ENCODE measurements around the gene SQOR. TPM values are rescaled to one million over a fixed set of nuclear protein-coding genes. Genes with fewer than 3 reads are reported as not detected.

SQOR gene
- total and polyA plus RNA-seq, 2 of the 4 experiments (the other 2 are of a cell fraction): 22.1 to 40.3 TPM

- dilution Hi-C loops (cut with HindIII; ENCODE audit: low sequenced_read_pairs, unreplicated experiment): no loop called here
- peak overlapping the region; percentile 97; the same call in 1 of the 2 replicates for H3K23ac ChIP-seq (ENCODE audit: low read depth, low read length)
- in situ Hi-C loops (cut with MboI; ENCODE audit: low sequenced_read_pairs): no loop called here
Observed at GRCh38 chr15:45586125-45586524, 48.7 kb upstream of the SQOR start.

More at GRCh38 chr15:45586125-45586524, 48.7 kb upstream of the SQOR start:
- Histone ChIP-seq H3K79me1 (ENCODE audit: low read depth in 1 of 2, low read length in 2 of 2) (peaks cover 14 to 27% of the 10 kb centered on the region in 2 experiments), H2AK5ac (ENCODE audit: low read depth, low read length) (no peak overlapping the region), H3K14ac (replicated peaks; ENCODE audit: low read depth, low read length) (peak overlapping the region; percentile 99), H2AFZ (replicated peaks; ENCODE audit: low read length, poor library complexity) (no peak overlapping the region), H2BK15ac (ENCODE audit: low read depth, low read length) (no peak overlapping the region), H3K9me1 (ENCODE audit: insufficient read depth, low read length) (no peaks in the 10 kb centered on the region), H3K27me3 (ENCODE audit: control insufficient read depth, insufficient read depth, low read length) (no peaks in the 10 kb centered on the region), H2AK9ac (replicated peaks; ENCODE audit: low read depth, low read length, poor library complexity) (no peak overlapping the region), H3K56ac (ENCODE audit: extremely low read depth, insufficient read depth, low read length) (peak overlapping the region; percentile 92; the same call in 1 of the 2 replicates), H3K9ac (ENCODE audit: low read depth, low read length) (no peak overlapping the region), H3K4ac (ENCODE audit: low read depth, low read length) (peak overlapping the region; percentile 99; the same call in 1 of the 2 replicates), H2BK20ac (ENCODE audit: low read depth, low read length) (no peak overlapping the region), H4K5ac (ENCODE audit: low read depth, low read length) (peak overlapping the region; percentile 94), H4K91ac (ENCODE audit: insufficient read depth, low read depth, low read length) (no peak overlapping the region; the same call in 1 of the 2 replicates), H3K9me3 (ENCODE audit: control insufficient read depth, insufficient read depth, low read length) (no peaks in the 10 kb centered on the region), H4K20me1 (ENCODE audit: insufficient read depth, low read length) (no peaks in the 10 kb centered on the region), H4K8ac (ENCODE audit: low read depth in 2 of 2, low read length in 2 of 2) (peak overlapping the region; percentile 89 to 98), H3K18ac (ENCODE audit: low read depth, low read length) (no peak overlapping the region), H3K4me1 (ENCODE audit: control insufficient read depth, insufficient read depth, low read length) (peaks cover 3% of the 10 kb centered on the region; the same call in 1 of the 2 replicates), H3K36me3 (ENCODE audit: control insufficient read depth, insufficient read depth, low read length) (no peaks in the 10 kb centered on the region), H2BK120ac (ENCODE audit: low read depth, low read length) (no peak overlapping the region), H3K4me2 (ENCODE audit: low read depth, low read length) (peak overlapping the region; percentile 76), H3K4me3 (ENCODE audit: insufficient read depth, low read depth, low read length) (no peak overlapping the region), H3K27ac (ENCODE audit: insufficient read depth, low read length) (no peak overlapping the region), H2BK5ac (ENCODE audit: low read depth, low read length, poor library complexity, severe bottlenecking) (no peak overlapping the region)
- CTCF ChIA-PET: interaction anchor here (0.6 to 1.3 kb wide), 4 partner anchors 14 to 129 kb away, joined by 3 to 4 read pairs (median 3); no protein-coding TSS in a partner anchor
- POLR2A ChIA-PET (ENCODE audit: unreplicated experiment): interaction anchor here (1.3 kb wide), 1 partner anchor 184 kb away, joined by 4 read pairs; a partner anchor contains a TSS
- DNase-seq: no peak
- ATAC-seq (ENCODE audit: low read depth): no peak
- no TSS peak for BruUV-seq (replicated peaks)
- TF ChIP-seq MAFK (IDR thresholded peaks at IDR 0.05; ENCODE audit: low read depth, low read length) (no peak), MXI1 (IDR thresholded peaks at IDR 0.05; ENCODE audit: borderline replicate concordance, low read depth, low read length) (no peak), RCOR1 (IDR thresholded peaks at IDR 0.05; ENCODE audit: insufficient replicate concordance, low read length) (no peak), USF2 (IDR thresholded peaks at IDR 0.05; ENCODE audit: low read depth, low read length) (no peak), RFX5 (IDR thresholded peaks at IDR 0.05; ENCODE audit: low read depth, low read length) (no peak), SMC3 (IDR thresholded peaks at IDR 0.05; ENCODE audit: low read depth, low read length) (no peak), POLR2A (IDR thresholded peaks at IDR 0.05; ENCODE audit: low read depth, low read length) (no peak), MAZ (IDR thresholded peaks at IDR 0.05; ENCODE audit: borderline replicate concordance, low read depth, low read length) (no peak), ELK1 (IDR thresholded peaks at IDR 0.05; ENCODE audit: borderline replicate concordance, low read depth, low read length) (no peak), CHD1 (IDR thresholded peaks at IDR 0.05; ENCODE audit: low read depth, low read length) (no peak), BHLHE40 (IDR thresholded peaks at IDR 0.05; ENCODE audit: low read depth, low read length) (no peak), FOS (IDR thresholded peaks at IDR 0.05; ENCODE audit: low read depth, low read length) (no peak), NFE2L2 (IDR thresholded peaks at IDR 0.05; ENCODE audit: low read depth, low read length) (no peak)
- TF ChIP-seq, protein P1, sequence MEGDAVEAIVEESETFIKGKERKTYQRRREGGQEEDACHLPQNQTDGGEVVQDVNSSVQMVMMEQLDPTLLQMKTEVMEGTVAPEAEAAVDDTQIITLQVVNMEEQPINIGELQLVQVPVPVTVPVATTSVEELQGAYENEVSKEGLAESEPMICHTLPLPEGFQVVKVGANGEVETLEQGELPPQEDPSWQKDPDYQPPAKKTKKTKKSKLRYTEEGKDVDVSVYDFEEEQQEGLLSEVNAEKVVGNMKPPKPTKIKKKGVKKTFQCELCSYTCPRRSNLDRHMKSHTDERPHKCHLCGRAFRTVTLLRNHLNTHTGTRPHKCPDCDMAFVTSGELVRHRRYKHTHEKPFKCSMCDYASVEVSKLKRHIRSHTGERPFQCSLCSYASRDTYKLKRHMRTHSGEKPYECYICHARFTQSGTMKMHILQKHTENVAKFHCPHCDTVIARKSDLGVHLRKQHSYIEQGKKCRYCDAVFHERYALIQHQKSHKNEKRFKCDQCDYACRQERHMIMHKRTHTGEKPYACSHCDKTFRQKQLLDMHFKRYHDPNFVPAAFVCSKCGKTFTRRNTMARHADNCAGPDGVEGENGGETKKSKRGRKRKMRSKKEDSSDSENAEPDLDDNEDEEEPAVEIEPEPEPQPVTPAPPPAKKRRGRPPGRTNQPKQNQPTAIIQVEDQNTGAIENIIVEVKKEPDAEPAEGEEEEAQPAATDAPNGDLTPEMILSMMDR (conservative IDR thresholded peaks at IDR 0.05; ENCODE audit: low read depth, low read length): no peak
- intact Hi-C loops (cut with micrococcal nuclease): loop anchor here (2.0 kb wide), 2 partner anchors 63 to 183 kb away; partner anchors contain the start of gene SLC30A4
- no CpG with 5 or more reads among the region's 3 CpGs for WGBS, 2 experiments (ENCODE audit: extremely low coverage in 2 of 2, insufficient read length in 1 of 2)

Data from IMR-90 (cell line).